Measurements from ENCODE around the gene HOXC9.
A peak's percentile ranks its signal among the peaks of the same experiment; 100 is the strongest.

Gene HOXC9

GRCh38 chr12:54033980-54034784 lies 34.2 kb downstream of the HOXC9 start:
- peak overlapping the region; percentile 52 for H3K4me3 ChIP-seq (ENCODE audit: control insufficient read depth, low read depth, low read length)
- TF ChIP-seq CTCF (conservative IDR thresholded peaks at IDR 0.05; ENCODE audit: control insufficient read depth, insufficient read depth, low read depth, low read length): no peak
- DNase-seq (ENCODE audit: low read depth): peak; percentile 66

- no peak for DNase-seq (ENCODE audit: low read depth)
- no peak for TF ChIP-seq CTCF (conservative IDR thresholded peaks at IDR 0.05; ENCODE audit: control insufficient read depth, insufficient read depth, low read depth, low read length)
- peak overlapping the region; percentile 52 for H3K4me3 ChIP-seq (ENCODE audit: control insufficient read depth, low read depth, low read length)
Measured at GRCh38 chr12:54034785-54035310, 34.9 kb downstream of the HOXC9 start.

- no peak for DNase-seq (ENCODE audit: low read depth)
- H3K4me3 ChIP-seq (ENCODE audit: control insufficient read depth, low read depth, low read length): no peak overlapping the region
- TF ChIP-seq CTCF (conservative IDR thresholded peaks at IDR 0.05; ENCODE audit: control insufficient read depth, insufficient read depth, low read depth, low read length): no peak
Measured at GRCh38 chr12:54035568-54036264, 35.8 kb downstream of the HOXC9 start.

- peak; percentile 40 for TF ChIP-seq CTCF (conservative IDR thresholded peaks at IDR 0.05; ENCODE audit: control insufficient read depth, insufficient read depth, low read depth, low read length)
- peak; percentile 76 for DNase-seq (ENCODE audit: low read depth)
- H3K4me3 ChIP-seq (ENCODE audit: control insufficient read depth, low read depth, low read length): no peak overlapping the region
Measured at GRCh38 chr12:54036620-54037359, 36.8 kb downstream of the HOXC9 start.

- no peak for TF ChIP-seq CTCF (conservative IDR thresholded peaks at IDR 0.05; ENCODE audit: control insufficient read depth, insufficient read depth, low read depth, low read length)
- no peak for DNase-seq (ENCODE audit: low read depth)
- H3K4me3 ChIP-seq (ENCODE audit: control insufficient read depth, low read depth, low read length): no peak overlapping the region
Measured at GRCh38 chr12:54037360-54038283, 37.7 kb downstream of the HOXC9 start.

All from fibroblast of mammary gland (primary cell).